ENCODE measurements around the gene CUL2. TPM values are rescaled to one million over a fixed set of nuclear protein-coding genes. Genes with fewer than 3 reads are reported as not detected.

The CUL2 gene
- total and polyA plus RNA-seq, 2 experiments from 2014 or later: 17.2 to 38.3 TPM

DNA sequence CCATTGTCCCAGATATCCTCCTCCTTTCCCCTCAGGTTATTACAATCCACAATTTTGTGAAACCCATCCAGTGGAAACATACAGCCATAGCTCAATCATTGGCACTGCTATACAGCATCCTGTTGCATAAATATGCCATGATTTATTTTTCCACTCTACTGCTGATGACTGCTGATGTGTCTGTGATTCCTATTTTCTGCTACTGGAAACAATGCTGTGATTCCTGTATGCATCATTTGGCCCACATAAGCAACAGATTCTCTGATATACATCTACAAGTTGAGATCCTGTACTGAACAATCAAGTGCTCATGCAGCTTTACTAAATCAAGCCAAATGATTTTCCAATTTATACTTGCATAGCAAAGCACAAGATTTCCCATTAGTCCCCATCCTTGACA, 39.6 kb downstream of the CUL2 start:
- Histone ChIP-seq H3K9me2 (ENCODE audit: insufficient read depth) (no peaks in the 10 kb centered on the region), H3K4me2 (no peak overlapping the region), H4K20me1 (replicated peaks; ENCODE audit: insufficient read depth) (no peaks in the 10 kb centered on the region; the same call in 1 of the 2 replicates), H2AFZ (no peak overlapping the region), H3K27ac (ENCODE audit: low read depth) (no peak overlapping the region), H3K79me2 (replicated peaks; ENCODE audit: insufficient read depth) (no peaks in the 10 kb centered on the region), H3K4me1 (ENCODE audit: insufficient read depth) (no peaks in the 10 kb centered on the region), H3K36me3 (ENCODE audit: insufficient read depth) (peaks cover 6% of the 10 kb centered on the region; the same call in 1 of the 2 replicates), H3K4me3 (no peak overlapping the region), H3F3A (replicated peaks; ENCODE audit: low read depth) (no peaks in the 10 kb centered on the region), H3K27me3 (ENCODE audit: insufficient read depth) (no peaks in the 10 kb centered on the region)
- no peaks in the 10 kb centered on the region for H3K9me3 Mint-ChIP-seq
- no peaks in the 10 kb centered on the region for H3K4me1 Mint-ChIP-seq
- no peak overlapping the region for H3K27ac Mint-ChIP-seq
- DNase-seq (ENCODE audit: low spot score) (no peak), ATAC-seq (no peak)
- H3K4me3 Mint-ChIP-seq: no peak overlapping the region
- peaks cover 15% of the 10 kb centered on the region for H3K36me3 Mint-ChIP-seq (ENCODE audit: low read depth)
- TF ChIP-seq STAT1 (IDR thresholded peaks at IDR 0.05; ENCODE audit: unreplicated experiment) (no peak), CREB1 (CRISPR knock-in tag; IDR thresholded peaks at IDR 0.05; ENCODE audit: low read depth) (no peak), JUNB (IDR thresholded peaks at IDR 0.05; ENCODE audit: unreplicated experiment) (no peak), NANOG (IDR thresholded peaks at IDR 0.05; ENCODE audit: borderline replicate concordance) (no peak), POLR2AphosphoS5 (IDR thresholded peaks at IDR 0.05; ENCODE audit: low read depth) (no peak), ZNF331 (CRISPR knock-in tag; IDR thresholded peaks at IDR 0.05; ENCODE audit: low read depth) (no peak), ZNF114 (CRISPR knock-in tag; IDR thresholded peaks at IDR 0.05) (no peak)
- TF ChIP-seq, protein P1, sequence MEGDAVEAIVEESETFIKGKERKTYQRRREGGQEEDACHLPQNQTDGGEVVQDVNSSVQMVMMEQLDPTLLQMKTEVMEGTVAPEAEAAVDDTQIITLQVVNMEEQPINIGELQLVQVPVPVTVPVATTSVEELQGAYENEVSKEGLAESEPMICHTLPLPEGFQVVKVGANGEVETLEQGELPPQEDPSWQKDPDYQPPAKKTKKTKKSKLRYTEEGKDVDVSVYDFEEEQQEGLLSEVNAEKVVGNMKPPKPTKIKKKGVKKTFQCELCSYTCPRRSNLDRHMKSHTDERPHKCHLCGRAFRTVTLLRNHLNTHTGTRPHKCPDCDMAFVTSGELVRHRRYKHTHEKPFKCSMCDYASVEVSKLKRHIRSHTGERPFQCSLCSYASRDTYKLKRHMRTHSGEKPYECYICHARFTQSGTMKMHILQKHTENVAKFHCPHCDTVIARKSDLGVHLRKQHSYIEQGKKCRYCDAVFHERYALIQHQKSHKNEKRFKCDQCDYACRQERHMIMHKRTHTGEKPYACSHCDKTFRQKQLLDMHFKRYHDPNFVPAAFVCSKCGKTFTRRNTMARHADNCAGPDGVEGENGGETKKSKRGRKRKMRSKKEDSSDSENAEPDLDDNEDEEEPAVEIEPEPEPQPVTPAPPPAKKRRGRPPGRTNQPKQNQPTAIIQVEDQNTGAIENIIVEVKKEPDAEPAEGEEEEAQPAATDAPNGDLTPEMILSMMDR (conservative IDR thresholded peaks at IDR 0.05; ENCODE audit: low read depth in 2 of 2): no peak
- TF ChIP-seq, protein P2, sequence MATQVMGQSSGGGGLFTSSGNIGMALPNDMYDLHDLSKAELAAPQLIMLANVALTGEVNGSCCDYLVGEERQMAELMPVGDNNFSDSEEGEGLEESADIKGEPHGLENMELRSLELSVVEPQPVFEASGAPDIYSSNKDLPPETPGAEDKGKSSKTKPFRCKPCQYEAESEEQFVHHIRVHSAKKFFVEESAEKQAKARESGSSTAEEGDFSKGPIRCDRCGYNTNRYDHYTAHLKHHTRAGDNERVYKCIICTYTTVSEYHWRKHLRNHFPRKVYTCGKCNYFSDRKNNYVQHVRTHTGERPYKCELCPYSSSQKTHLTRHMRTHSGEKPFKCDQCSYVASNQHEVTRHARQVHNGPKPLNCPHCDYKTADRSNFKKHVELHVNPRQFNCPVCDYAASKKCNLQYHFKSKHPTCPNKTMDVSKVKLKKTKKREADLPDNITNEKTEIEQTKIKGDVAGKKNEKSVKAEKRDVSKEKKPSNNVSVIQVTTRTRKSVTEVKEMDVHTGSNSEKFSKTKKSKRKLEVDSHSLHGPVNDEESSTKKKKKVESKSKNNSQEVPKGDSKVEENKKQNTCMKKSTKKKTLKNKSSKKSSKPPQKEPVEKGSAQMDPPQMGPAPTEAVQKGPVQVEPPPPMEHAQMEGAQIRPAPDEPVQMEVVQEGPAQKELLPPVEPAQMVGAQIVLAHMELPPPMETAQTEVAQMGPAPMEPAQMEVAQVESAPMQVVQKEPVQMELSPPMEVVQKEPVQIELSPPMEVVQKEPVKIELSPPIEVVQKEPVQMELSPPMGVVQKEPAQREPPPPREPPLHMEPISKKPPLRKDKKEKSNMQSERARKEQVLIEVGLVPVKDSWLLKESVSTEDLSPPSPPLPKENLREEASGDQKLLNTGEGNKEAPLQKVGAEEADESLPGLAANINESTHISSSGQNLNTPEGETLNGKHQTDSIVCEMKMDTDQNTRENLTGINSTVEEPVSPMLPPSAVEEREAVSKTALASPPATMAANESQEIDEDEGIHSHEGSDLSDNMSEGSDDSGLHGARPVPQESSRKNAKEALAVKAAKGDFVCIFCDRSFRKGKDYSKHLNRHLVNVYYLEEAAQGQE (IDR thresholded peaks at IDR 0.05; ENCODE audit: unreplicated experiment): no peak
- TF ChIP-seq, protein P3, sequence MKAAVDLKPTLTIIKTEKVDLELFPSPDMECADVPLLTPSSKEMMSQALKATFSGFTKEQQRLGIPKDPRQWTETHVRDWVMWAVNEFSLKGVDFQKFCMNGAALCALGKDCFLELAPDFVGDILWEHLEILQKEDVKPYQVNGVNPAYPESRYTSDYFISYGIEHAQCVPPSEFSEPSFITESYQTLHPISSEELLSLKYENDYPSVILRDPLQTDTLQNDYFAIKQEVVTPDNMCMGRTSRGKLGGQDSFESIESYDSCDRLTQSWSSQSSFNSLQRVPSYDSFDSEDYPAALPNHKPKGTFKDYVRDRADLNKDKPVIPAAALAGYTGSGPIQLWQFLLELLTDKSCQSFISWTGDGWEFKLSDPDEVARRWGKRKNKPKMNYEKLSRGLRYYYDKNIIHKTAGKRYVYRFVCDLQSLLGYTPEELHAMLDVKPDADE (IDR thresholded peaks at IDR 0.05): no peak
- TF ChIP-seq, protein P4, sequence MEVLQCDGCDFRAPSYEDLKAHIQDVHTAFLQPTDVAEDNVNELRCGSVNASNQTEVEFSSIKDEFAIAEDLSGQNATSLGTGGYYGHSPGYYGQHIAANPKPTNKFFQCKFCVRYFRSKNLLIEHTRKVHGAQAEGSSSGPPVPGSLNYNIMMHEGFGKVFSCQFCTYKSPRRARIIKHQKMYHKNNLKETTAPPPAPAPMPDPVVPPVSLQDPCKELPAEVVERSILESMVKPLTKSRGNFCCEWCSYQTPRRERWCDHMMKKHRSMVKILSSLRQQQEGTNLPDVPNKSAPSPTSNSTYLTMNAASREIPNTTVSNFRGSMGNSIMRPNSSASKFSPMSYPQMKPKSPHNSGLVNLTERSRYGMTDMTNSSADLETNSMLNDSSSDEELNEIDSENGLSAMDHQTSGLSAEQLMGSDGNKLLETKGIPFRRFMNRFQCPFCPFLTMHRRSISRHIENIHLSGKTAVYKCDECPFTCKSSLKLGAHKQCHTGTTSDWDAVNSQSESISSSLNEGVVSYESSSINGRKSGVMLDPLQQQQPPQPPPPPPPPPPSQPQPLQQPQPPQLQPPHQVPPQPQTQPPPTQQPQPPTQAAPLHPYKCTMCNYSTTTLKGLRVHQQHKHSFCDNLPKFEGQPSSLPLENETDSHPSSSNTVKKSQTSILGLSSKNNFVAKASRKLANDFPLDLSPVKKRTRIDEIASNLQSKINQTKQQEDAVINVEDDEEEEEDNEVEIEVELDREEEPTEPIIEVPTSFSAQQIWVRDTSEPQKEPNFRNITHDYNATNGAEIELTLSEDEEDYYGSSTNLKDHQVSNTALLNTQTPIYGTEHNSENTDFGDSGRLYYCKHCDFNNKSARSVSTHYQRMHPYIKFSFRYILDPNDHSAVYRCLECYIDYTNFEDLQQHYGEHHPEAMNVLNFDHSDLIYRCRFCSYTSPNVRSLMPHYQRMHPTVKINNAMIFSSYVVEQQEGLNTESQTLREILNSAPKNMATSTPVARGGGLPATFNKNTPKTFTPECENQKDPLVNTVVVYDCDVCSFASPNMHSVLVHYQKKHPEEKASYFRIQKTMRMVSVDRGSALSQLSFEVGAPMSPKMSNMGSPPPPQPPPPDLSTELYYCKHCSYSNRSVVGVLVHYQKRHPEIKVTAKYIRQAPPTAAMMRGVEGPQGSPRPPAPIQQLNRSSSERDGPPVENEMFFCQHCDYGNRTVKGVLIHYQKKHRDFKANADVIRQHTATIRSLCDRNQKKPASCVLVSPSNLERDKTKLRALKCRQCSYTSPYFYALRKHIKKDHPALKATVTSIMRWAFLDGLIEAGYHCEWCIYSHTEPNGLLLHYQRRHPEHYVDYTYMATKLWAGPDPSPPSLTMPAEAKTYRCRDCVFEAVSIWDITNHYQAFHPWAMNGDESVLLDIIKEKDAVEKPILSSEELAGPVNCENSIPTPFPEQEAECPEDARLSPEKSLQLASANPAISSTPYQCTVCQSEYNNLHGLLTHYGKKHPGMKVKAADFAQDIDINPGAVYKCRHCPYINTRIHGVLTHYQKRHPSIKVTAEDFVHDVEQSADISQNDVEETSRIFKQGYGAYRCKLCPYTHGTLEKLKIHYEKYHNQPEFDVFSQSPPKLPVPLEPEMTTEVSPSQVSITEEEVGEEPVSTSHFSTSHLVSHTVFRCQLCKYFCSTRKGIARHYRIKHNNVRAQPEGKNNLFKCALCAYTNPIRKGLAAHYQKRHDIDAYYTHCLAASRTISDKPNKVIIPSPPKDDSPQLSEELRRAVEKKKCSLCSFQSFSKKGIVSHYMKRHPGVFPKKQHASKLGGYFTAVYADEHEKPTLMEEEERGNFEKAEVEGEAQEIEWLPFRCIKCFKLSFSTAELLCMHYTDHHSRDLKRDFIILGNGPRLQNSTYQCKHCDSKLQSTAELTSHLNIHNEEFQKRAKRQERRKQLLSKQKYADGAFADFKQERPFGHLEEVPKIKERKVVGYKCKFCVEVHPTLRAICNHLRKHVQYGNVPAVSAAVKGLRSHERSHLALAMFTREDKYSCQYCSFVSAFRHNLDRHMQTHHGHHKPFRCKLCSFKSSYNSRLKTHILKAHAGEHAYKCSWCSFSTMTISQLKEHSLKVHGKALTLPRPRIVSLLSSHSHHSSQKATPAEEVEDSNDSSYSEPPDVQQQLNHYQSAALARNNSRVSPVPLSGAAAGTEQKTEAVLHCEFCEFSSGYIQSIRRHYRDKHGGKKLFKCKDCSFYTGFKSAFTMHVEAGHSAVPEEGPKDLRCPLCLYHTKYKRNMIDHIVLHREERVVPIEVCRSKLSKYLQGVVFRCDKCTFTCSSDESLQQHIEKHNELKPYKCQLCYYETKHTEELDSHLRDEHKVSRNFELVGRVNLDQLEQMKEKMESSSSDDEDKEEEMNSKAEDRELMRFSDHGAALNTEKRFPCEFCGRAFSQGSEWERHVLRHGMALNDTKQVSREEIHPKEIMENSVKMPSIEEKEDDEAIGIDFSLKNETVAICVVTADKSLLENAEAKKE (CRISPR knock-in tag; IDR thresholded peaks at IDR 0.05): no peak
- no peaks in the 10 kb centered on the region for H3K27me3 Mint-ChIP-seq (ENCODE audit: insufficient read depth, low read depth, poor library complexity)

Measured in GM23338 (cell line).